GM18868 (cell line): ENCODE data around the gene RAB6B.

Experiments used
- ATAC-seq: cut with Tn5 transposase; IDR thresholded peaks from one replicate; pipeline ENCODE4 v1.9.1; 2021; ENCODE audit warnings: mild to moderate bottlenecking, moderate library complexity; ENCODE audit not compliant: unreplicated experiment

Gene RAB6B

DNA sequence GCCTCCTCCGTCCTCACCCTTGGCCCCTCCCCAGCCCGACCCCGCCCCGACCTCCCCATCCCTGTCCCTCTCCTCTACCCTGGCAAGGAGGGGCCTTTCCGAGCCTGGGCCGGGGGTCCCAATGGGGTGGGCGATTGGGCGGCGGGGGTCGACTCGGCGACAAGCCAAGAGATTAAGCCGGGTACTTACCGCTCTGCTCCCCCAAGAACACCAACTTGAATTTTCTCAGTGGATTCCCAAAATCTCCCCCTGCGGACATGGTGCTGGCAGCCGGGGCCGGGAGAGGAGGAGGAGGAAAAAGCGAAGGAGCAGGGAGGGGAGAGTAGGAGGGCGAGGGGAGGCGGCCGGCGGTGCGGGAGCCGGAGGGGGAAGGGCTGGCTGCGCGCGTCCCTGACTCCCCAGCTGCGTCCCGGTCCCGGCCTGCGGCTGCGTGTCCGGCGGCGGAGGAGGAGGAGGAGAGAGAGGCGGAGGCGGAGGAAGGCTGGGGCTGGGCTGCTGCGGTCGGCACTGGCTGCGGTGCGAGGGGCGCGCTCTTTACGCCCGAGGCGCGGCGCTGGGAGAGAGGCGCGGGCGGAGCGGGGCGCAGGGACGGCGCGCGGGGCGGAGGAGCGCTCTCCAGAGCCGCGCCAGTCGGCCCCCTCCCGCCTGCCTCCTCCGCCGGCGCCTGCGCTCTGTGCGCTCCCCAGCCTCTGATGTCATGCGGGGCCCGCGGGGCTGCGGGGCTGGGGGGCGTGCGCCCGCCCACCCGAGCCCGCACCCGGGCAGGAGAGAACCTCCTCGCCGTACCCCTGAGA, at the start of gene RAB6B:
Gene RAB6B, minus strand, starts transcription at position 675 of the 794 bp plus-strand sequence. Its CDS starts 416 bp downstream, at position 259.
- peak; percentile 67 for ATAC-seq

DNA sequence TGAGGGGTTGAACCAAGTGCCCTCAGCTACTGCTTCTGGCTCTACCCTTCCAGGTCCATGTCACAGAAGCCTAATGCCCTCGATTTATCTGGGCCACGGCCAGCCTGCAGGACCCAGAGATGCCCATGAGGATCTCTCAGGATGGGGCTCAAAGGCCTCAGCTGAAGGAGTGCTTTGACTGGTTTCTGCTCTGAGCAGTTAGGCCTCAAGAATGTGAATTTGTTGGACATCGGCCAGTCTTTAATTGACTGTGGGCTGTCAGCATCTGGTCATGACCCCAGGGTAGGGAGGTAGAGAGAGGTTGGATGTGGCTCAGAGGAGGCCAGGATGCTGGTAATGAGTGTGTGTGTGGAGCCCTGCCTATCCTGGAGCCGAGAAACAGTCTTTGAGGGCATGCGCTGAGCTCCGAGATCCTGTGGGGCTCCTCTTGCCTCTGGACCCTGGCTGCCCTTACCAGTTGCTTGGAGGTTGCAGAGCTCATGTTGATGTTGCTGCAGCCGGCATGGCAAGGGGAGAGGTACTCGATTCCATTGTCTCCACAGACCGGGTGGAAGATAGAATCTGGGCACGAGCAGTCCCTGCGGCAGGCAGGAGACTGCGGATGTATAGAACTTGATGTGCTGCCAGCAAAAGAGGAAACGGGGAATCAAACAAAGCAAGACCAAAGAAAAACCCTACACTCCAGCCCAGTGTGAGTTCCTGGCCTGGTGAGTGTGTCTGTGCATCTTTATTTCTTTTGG, 49.1 kb upstream of the RAB6B start:
- no peak for ATAC-seq

DNA sequence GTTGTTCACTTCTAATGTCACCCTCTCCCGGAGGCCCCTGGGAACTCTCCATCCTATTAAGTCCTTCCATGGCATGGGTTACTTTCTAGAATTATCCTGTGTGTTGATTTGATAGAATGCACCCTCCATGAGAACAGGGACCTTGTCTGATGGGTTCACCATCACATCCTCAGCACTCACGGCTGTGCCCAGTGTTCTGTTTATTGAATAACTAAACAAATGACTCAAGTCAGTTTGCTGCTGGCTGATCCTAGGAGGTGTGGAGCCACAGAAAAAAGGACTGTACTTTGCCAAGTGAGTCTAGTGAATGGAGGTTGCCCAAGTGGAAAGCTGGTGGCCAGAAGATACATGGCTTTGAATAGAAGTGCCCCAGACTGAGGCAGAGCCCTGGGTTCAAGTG, 48.5 kb upstream of the RAB6B start:
- no peak for ATAC-seq

DNA sequence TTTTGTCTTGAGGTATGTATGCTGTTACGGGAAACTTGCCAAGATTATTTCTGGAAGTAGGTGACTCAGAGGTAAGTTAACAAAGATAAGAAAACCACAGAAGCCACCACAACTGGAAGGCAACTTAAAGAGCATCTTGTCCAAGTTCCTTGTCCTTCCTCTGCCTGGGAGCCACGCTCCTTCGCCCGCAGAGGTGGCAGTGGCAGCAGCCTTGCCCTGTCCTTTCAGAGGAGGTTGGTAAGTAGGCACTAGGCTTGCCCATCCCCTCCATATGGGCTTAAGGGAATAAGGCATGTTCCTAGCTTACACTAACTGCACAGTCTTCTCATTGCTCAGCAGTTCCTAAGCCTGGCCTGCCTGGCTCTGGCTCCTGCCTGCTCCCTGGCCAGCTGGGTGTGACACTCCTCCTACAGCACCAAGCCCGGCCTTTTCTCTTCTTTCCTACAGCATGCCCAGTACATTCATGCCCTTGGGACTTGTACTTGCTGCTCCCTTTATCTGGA, 48.0 kb upstream of the RAB6B start:
- peak; percentile 53 for ATAC-seq

DNA sequence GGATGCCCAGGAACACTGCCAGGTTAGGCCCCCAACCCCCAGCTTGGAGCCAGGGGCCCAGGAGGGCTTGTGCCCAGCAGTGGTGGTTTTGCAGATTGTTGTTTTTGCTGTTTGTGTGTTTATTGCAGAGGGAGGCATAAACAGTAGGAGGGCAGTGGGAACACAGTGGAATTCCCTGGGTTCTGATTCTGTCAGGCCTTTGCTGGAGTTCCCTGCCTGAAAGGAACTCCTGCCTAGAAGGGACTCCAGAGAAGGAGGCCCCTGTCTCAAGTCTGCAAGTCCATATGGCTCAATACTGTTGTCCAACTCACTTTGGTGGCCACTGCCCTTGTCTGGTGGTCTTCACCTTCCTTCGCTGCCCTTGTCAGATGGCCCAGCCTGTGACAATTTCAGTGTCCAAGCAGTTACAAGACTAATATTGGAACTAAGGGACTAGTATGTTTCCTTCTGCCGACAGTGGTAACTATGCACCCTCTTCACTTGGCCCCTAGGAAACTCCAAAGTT, 47.4 kb upstream of the RAB6B start:
- no peak for ATAC-seq

DNA sequence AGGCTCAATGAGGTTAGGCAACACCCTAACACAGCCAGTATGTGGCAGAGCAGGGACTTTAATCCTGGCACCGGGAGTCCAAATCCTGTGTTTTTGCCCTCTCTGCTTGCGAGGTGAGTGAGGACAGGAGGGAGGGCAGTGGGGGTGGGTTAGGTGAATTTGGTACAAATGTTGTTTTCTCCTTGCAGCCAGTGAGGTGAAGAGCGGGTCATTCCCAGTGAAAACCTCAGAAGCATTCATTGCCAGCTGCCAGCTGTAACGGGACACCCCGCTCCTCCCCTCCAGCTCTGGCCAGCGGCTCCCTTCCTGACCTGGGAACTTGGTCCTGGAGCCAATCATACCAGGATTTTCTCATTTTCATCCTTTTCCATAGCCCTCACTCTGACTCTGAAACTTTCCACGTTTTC, 45.7 kb upstream of the RAB6B start:
- no peak for ATAC-seq

DNA sequence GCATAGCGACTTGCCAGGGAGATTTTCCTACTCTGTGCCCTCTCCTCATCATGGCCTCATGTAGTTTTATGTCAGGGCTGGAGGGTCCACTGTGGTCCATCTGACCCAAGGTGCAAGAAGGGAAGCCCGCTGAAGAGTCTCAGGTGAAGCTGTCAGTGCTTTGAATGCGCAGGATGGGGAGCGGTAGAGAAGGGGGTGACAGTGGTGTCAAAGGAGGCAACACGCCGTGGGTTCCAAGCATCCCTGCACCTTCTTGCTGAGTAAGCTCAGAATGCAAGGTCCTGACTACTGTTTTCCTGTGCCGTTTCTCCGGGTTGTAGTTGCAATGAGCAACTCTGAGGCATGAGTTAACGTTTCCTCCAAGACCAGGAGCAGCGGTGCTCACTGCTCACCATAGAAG, 44.9 kb upstream of the RAB6B start:
- ATAC-seq: no peak

DNA sequence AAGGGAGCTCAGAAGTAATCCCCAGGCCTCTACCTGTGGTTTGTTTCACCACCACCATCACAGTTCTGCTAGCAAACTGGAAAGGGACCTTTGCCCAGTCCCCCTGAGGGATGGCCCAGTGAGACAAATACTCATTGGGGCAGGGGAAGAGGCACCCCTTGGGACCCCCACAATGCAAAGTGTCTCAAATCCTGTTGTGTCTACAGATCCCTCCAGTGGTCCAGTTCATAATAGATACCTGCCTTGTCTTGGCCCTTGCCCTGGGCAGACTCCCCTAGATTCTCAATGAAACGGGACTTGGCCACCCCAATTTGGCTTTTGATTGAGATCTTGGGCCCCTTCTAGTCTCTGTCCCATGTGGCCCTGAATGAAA, 43.8 kb upstream of the RAB6B start:
- no peak for ATAC-seq

DNA sequence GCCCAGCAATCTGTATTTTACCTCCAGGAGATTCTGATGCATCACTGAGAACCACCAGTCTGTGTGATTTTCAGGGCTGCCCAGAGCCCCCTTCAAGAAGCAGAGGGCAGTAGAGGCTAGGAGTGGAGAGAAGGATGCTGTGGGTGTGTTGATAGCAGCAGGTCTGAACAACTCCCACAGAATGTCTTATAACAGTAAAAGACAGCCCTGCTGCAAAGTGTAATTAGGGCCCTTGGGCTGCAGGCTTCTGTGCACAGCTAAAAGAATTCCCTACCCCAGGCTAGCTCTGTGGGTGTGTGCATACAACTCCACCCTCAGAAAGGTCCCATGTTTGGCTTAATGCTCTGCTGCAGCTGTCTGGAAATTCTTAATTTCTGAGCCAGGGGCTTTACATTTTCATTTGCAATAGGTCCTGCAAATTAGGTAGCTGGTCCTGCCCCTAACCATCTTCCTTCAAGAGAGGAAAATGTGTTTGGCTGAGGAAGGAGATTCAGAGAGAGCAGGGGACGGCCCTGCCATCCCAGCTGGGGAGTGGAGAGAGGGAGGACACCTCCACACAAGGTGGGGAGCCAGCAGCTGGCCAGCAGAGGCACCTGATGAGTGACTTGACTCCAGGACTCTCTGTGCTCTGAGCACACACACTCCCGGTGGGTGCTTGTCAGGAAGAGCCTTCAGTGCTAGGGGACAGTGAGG, 43.2 kb upstream of the RAB6B start:
- ATAC-seq: no peak

DNA sequence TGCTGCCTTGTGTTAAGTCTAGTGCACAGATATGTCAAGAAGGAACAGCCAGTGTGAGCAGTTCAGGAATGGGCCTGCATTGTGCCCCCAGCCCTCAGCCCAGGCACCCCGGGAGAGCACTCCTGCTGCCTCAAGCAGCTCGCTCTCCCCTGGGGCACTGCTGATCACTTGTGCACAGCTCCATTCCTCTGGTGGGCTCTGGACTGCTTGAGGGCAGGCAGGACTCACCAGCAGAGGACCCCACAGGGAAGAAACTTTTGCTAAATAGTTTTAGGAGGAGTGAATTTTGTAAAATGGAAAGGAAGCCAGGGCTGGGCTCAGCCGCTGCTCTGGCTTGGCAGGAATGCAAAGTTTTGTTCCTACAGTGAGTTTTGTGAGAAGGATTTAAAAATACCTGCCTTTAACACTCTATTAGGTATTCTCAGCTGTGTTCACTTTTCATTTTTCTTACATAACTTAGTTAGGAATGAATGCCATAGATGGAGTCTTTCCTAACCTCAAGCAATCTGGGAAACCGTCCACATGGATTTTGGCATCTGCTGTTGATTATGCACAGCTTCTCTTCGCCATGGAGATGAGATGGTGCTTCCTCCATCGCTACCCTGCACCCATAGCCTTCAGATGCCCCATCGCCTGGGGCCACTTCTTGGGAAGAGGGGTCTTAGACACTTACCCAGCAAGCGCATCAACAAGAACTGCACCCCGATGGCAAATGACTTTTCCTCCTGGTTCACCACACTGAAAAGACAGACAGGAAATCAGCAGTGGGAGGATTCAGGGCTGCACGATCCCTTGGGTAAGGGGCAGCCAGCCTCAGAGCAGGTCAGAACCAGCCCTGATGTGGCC, 42.3 kb upstream of the RAB6B start:
- no peak for ATAC-seq

DNA sequence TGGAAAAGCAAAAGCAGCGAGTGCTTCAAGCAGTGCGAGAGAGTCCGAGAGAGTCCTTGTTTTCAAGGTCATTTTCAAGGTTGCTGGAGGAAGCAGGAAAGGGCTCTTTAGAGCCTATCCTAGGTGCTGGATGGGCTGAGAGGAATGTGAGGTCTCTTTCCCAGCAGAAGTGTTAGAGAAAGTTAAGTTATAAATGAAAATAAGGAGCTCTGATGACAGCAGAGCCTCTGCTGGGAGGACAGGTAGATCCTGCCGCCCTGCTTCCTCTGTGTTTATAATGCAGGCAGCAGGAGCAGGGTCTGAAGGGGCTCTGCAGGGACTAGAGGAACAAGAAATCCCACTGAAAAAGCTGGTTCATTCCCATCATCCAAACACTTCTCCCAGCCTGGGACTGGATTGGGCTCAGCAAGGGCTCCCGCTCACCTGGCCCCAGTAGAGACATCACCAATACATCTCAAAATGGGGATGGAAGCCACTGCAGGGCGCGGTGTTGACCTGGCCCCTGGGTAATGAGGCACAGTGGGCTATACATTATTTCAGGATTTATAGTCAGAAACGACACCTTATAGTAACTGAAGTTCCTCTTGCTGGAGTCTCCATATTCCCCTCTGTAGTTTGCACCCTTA, 41.5 kb upstream of the RAB6B start:
- no peak for ATAC-seq

DNA sequence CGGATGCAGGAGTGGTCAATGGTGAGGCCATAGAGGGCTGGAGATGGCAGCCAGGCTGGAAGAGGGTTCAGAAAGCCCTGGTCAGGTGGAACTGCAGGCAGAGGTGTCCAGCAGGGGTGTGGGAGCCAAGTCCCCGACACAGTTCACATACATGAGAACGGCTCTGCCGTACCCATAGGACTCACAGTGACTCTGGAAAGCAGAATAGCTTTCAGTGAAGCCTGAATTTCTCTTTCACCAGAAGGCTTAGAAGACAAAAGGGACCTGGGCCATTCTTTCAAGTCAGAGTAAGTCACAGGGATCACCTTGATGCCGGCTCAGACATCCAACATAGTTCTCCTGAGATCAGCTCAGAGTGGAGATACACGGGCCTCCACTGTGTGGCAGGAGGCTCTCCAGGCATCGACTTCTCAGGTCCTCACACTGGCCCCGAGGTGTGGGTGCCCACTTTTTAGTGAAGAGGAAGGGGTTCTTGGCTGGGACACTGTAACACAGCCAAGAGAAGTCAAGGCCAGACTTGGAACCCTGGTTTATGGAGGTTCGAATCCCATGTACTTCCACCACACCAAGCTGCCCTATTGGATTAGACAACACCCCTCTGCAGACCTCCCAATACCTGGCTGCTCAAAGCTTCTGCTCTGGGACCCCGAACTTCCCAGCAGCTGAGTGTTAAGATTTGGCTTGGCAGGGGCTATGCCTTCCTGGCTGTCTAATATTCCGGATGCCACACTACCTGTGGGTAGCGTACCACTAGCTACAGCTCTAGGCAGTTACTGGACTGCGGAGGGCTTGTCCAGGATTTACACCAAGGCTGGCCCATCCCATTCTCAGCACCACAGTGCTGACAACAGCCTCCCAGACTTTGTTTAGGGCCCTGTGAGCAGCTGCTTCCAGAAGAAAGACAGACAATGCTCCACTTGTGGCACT, 40.4 kb upstream of the RAB6B start:
- ATAC-seq: no peak

DNA sequence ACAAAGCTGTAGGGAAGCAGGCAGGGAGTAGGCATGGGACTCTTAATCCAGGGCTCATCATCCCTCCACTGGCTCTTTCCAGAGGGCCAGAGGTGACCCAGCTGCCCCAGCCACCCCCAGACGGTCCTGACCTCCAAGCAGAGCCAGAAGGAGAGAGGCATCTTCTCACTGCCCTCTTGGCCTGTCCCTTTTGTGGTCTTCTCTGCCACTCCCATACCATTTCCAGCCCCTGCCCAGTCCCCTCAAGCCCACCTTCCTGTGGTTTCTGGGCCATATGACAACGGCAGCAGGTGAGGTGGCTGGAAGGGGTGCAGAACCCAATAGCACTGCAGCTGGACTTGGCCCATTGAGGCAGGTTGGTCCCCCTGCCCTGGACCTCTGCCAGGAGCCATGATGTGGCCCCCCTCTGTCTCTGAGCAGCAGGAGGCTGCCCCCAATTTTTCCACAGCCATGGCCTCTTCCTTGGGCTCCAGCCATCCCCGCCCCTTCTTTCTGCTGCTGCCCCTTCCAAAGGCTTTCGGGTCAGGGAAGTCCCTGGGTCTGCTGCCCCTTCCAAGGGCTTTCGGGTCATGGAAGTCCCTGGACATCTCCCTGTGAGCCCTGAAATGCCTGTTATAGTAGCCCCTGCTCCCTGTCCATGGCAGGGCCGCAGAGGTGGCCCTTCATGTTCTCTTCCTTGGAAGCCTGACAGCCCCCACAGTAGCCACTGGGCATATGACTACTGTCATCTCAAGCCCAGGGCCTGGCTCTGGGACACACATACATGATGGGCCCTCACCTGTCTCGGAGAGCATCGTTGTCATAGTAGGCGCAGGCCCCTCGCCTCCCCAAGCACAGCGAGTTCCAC, 39.5 kb upstream of the RAB6B start:
- ATAC-seq: no peak

DNA sequence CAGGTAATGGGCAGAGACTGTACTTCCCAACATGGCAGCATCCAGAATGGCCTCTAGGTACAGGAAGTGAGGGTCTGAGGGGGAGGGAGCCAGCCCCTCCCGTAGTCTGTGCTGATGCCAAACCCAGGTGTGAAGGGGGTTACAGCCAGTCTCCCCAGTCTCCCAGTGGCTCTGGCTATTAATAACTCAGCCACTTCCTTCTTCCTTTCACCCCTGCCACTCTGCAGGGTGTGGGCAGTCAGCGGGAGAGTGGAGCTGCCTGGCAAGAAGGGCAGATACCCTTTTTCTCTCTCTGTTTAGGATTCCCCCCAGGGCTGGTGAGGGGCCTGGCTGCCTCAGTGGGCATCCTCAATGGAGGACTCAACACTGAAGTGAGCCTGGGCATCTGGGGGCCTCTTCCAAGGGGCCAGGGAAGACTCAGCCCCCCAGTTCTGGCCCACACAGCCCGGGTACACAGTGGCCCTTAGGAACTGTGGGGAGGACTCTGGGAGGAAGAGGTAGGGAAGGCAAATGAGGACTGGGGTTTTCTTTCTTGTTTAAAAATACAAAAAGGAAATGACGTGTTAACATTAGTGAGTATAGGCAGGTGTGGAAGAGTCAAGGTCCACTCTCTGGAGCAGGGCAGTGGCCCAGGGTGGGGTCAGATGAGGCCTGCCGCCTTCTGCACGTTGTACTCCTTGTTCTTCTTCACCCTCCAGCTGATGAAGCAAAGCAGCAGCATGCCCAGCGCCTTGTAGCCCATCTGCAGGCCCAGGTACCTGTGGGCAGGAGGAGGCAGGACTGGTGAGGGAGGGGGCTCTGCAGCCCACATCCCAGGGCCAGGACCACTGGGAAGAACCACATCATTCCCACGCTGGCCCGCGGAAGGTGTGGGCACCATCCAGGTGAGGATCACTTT, 38.6 kb upstream of the RAB6B start:
- ATAC-seq: no peak

DNA sequence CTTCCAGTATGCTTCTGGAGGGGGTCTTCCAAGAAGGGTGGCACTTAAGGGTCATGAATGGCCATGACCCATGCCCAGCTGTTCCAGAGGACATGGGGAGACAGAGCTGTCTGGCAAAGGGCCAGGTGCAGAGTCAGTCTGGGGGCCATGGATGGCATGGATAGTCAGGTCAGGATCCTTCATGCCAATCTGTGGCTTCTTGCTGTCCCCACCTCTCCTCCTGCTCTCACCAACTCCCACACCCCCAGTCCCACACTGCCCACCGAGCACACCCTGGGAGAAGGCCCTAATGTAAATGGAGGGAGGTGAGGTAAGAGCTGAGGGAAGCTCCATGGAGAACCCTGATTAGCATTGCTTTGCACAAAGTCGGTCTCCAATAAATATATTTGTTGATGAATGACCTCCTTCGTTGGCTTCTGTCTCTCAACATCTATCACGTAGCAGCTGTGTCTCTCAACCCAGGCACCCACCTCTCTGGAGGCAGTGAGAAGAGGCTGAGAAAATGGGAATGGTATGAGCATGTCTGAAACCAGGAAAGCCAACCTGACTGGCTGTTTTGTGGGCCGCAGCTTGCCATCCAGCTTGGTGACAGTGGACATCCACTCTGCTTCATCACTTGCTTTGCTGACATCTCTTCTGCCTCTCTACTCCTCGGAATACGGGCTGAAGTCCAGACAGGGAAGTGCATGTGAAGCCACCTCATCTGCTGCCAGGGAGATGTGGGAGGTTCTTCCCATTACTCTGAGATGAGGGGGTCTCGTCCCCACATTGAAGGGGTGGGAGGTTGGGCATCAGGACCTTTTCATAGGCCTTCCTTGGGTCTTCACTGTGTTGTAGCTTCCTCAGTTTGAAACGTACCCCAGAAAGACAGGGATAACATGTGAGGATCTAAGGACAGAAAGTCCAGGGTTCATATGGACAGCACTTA, 37.7 kb upstream of the RAB6B start:
- no peak for ATAC-seq

DNA sequence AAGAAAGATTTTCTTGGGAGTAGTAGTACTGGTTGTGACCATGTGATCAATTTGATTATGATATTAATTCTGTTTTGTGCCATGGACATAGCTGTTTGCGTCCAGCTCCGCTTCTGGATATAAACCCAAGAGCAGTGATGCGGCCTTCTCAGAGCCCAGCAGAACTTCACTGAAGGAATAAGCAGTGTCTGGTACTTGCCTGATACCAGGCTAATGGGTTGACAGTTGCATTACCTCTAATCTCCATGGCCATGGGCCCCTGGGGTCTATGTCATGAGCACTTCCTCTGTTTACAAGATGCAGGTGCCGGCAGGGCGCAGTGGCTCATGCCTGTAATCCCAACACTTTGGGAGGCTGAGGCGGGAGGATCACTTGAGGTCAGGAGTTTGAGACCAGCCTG, 36.3 kb upstream of the RAB6B start:
- no peak for ATAC-seq
